NCI-H2227 (cell line): ENCODE measurements around the gene TMEM263.

ENCODE experiments used
- DNase-seq: peaks from one replicate; lab custom pipeline; 2025; ENCODE audit not compliant: unreplicated experiment; lab: John Stamatoyannopoulos, UW

TMEM263 gene

GRCh38 chr12:106947461-106947860, 8.2 kb upstream of the TMEM263 start:
- DNase-seq, result no peak

DNA sequence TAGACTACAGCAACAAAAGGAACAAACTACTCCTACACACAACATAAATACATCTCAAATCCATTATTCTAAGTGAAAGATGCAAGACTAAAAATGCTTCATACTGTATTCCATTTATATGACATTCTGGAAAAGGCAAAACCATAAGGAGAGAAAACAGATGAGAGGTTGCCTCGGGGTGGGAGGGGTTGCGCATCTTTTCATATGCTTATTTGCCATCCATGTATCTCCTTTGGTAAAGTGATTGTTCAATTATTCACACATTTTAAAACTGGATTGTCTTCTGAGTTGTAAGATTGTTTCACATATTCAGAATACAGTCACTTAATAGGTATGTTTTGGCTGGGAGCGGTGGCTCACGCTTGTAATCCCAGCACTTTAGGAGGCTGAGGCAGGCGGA, 5.1 kb upstream of the TMEM263 start:
- no peak for DNase-seq

DNA sequence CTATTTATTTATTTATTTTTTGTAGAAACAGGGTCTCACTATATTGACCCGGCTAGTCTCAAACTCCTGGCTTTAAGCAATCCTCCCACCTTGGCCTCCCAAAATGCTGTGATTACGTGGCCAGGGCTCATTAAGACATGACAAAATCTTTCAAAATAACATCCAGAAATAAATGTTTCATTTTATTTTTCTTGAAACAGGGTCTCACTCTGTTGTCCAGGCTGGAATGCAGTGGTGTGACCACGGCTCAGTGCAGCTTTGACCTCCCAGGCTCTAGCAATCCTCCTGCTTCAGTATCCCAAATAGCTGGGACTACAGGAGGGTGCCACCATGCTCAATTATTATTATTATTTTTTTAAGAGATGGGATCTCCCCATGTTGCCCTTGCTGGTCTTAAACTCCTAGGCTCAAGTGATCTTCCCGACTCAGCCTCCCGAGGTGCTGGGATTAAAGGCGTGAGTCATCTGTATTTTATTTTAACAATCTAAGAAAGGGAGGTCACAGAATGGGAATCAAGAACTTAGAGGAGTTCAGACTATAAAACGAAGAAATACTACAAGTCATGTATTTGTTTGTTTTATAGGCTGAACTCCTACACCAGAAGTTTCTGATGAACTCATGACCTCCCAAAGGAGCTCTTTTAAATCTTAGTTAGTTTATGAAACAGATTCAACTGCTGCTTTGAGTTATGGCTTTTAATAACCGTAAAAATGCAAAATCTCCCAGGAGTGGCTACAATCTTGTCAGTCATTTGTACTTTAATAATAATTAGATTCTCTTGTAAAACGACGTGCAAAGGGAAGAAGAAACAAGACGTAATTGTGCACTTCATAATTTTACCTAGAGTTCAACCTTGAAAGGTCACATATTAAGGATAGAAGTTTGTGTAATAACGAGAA, 2.1 kb upstream of the TMEM263 start:
- DNase-seq, result no peak

DNA sequence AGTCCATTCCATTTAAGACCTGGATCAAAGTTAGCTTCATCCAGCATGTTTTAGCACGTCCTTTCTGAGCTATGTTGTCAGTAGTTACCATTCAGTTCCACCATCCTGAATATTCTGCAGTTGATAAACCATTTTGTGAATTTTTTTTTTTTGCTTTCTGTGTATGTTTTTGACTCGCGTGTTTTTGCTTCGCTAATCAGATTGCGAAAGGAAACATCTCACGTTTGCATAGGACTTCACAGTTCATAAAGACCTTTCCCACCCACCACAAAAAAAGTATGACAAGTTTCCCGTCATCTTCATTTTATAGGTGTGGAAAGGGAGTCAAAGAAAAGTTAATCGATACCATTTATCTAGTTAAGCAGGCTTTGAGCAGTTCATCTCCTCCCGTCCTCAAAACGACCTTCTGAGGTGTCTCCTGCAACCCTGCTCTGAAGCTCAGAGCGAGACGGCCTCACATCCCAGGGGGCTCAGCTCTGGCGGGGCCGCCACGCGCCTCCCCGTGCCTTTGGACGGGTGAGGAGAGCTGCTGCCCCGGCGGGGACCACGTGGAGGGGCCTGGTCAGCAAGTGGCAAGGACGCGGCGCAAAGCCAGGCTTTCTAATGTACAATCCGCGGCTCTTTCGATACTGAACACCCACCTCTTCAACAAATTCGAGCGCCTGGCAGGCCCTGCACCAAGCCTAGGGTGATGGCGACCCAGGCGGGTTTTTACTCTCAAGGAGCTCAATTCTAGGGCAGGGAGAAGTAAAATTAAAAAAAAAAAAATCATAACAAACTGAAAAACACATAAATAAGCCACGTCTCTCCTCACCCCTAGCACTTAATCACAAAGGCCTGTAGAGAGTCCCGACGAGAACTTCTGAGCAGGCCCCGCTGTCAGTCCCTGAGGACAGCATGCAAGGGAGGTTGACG, 988 bp upstream of the TMEM263 start:
- DNase-seq, result peak; percentile 61

DNA sequence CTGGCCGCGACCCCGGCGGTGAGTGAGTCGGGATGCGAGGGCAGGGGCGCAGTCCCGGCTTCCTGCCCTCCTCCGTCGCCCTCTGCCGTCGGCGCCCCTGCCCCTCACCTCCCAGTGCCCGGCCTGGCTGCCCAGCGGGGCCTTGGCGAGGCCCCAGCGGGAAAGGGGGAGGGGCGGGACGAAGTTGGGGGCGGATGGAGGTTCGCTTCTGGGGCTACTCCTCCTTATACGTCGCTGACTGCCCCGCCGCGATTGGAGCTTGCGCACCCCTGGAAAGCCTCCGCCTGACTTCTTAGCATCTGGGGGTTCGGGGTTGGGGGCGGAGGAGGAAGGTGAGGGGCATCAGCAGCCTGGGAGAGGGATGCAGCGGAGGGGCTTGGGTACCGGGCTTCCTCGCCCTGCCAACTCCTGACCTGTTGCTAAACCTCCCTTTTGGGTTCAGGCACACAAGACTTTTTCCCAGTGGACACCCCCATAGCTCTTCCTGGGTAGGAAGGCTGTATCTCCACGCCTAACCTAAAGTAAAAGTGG, 406 bp downstream of the TMEM263 start:
- DNase-seq, result peak; percentile 85

GRCh38 chr12:106957583-106957982, 1.9 kb downstream of the TMEM263 start:
- DNase-seq, result peak; percentile 21

DNA sequence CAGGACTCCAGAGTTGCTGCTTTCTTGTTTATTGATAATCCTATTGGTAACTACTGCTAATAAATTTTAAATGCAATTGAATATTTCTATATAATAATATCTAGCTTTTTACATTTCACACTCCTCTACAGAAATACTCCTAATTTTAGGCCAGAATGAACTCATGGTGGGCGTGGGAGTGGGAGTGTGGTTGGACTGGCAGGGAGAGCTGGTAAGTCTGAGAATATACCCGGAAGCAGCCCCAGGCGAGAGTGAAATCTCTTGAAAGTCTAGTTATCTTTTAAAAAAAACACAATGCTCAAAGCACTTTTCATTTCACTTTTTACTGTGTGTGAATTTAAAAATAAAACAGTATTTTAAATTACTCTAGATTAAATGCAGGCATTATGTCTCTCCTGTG, 4.7 kb downstream of the TMEM263 start:
- DNase-seq, result no peak

GRCh38 chr12:106962286-106962685, 6.6 kb downstream of the TMEM263 start:
- DNase-seq, result no peak

GRCh38 chr12:106964526-106964925, 8.8 kb downstream of the TMEM263 start:
- DNase-seq, result no peak

DNA sequence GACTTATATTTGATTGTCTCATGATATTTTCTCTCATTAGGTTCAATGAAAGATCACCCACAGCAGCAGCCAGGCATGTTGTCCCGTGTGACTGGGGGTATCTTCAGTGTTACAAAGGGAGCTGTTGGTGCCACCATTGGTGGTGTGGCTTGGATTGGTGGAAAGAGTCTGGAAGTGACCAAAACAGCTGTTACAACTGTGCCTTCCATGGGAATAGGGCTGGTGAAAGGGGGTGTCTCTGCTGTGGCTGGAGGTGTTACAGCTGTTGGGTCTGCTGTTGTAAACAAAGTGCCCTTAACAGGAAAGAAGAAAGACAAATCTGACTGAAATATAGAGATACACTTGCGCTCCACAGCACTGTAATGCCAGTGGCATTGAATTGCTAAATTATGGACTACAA, 15.4 kb downstream of the TMEM263 start:
- no peak for DNase-seq

GRCh38 chr12:106973545-106973944, 17.8 kb downstream of the TMEM263 start:
- DNase-seq, result no peak

- DNase-seq, result no peak
Observed at GRCh38 chr12:106974511-106974910, 18.8 kb downstream of the TMEM263 start.

DNA sequence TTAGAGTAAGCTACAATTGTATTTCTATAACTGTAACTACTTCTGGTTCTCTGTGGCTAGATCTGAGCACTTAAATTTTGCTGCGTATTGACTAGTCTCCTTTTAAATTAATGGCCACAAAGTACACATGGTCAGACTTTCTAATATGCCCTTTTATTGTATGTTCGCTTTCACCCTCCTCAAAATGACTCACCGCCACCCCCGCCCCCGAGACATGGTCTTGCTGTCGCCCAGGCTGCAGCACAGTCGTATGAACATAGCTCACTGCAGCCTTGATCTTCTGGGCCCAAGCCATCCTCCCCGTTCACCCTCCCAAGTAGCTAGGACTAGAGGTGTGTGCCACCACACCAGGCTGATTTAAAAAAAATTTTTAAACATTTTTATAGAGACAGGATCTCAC, 19.4 kb downstream of the TMEM263 start:
- no peak for DNase-seq

DNA sequence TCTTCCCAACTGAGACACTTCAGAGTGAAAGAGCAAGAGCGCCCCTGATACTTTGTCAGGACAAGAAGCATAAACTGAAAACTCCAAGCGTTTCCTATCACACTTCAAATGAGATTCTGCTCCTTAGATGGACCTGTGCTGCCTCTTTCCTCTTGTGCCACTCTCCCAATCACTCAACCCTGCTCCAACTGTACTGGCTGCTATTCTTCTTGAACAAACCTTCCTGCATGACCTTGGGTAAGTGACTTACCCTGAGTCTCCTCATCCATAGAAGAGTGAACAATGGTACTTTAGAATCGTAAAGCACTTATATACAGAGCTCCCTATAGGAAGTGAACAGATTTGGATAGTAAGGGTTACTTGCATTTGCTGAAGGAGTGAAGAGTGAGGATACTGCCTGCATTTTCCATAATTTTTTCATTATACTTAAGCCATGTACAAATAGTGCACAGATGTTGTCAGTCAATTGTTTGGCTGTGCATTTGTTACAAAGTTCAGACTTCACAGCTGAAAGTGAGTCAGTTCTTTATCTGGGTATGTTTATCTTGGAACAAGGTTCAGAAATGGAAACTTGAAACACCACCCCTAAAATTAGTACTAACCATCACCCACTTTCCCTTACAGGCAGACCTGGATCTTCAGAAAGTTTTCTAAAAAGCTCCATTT, 20.4 kb downstream of the TMEM263 start:
- no peak for DNase-seq

- no peak for DNase-seq
Observed at GRCh38 chr12:106976668-106977067, 21.0 kb downstream of the TMEM263 start.

DNA sequence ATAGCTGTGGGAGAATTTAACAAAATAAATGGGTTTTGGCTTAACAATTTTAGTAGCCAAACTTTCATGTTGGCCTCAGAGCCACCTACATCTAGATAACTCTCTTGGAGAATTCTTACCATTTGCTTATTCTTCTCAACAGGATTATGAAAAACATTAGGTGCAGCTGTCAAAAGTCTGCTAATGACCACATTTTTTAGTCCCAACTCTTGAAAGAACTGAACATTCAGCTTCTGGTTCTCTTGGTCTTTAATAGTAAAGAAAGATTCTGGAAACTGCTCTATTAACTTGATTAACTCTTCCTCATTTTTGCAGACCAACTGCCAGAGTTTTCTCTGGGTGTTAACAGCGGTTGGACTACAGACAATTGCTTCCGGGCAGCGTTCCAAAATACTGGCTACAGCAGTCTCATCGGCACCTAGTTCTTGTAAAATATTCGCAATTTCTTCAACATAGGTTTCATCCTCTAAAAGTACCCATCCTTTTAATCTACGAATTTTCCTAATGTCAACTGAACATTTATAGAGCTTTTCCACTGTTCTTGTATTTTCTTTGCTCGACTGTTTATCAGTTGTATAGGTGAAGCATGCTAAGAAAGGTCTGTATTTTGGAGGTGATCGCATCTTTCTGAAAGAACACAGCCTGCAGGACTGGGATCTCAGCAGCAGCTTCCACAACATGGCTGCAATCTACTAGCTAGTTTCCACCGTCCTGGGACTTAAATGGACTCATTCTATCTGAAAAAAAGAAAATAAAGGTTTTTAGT, 22.5 kb downstream of the TMEM263 start:
- peak; percentile 45 for DNase-seq

GRCh38 chr12:106980944-106981343, 25.2 kb downstream of the TMEM263 start:
- DNase-seq, result no peak

DNA sequence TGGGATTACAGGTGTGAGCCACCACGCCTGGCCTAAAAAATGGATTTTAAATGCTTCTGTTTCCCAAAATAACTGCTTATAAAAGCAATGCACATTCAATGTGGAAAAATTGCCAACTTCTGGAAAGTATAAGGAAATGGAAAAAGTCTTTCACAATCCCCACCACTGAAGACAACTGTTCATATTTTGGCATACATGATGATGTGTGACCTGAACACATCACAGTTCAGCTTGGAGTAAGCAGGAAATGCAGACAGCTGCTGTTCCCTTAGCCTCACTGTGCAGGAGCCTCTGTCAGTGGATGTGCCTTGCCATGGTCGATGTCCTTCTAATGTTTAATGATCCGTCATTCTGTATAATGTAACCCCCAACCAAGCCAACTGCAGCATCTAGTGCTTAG, 26.1 kb downstream of the TMEM263 start:
- no peak for DNase-seq

DNA sequence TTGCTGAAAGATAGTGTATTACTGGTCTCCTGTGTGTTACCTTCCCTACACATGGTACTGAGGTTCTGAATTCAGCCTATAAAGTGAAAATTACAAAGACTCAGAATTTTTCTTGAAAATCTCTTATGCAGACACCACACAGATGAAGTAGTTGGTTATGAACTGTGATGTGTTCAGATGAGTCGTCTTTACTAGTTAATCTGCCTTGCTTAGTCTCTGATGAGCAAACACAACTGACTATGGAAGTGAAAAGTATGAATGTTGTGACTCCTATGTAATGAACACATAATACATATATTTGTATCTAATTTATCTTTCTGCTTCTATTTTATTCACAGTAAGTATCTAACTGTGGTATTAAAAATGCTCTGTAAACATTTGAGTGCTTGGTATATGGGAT, 26.5 kb downstream of the TMEM263 start:
- DNase-seq, result no peak

DNA sequence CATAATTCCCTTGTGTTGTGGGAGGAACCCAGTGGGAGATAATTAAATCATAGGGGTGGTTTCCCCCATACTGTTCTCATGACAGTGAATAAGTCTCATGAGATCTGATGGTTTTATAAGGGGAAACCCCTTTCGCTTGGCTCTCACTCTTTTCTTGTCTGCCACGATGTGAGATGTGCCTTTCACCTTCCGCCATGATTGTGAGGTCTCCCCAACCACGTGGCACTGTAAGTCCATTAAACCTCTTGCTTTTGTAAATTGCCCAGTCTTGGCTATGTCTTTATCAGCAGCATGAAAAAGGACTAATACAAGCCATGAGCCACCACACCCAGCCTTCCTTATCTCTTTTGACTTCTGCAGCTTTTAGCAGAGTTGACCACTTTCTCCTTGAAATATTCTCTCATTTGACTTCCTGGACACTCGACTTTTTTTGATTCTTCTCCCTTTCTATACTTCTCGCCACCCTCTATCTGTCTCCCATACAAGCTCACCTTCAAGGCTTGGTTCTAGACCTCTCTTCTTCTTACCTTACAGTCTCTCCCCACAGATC, 29.0 kb downstream of the TMEM263 start:
- DNase-seq, result no peak
